ENCODE results near the gene SNX33. TPM values are rescaled to one million over a fixed set of nuclear protein-coding genes. Genes with fewer than 3 reads are reported as not detected.

The SNX33 gene
- total RNA-seq, 1 donor from 2014 or later = 25.6 TPM

DNA sequence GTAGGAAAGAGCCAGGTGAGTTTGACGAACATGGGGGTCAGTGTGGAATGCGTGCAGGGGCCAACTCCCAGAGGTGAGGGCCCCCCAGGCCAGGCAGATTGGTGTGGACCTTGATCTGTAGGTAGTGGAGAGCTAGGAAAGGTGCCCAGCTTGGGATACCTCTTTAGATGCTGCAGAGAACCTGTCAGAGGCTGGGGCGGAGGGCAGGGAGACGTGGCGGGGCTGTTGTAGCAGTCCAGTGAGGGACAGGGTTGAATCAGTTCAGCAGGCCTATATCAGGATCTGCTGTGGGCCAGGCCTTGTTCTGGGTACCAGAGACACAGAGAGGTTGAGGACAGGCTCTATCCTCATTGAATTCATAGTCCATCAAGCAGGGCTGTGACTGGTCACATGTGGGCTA lies 8.6 kb downstream of the SNX33 start:
- H3K9me3 Mint-ChIP-seq (ENCODE audit: unreplicated experiment) = no peaks in the 10 kb centered on the region
- H3K79me2 ChIP-seq (ENCODE audit: insufficient read depth, low read length) = peaks cover 74% of the 10 kb centered on the region
- peaks cover 4% of the 10 kb centered on the region for H3K36me3 ChIP-seq (ENCODE audit: insufficient read depth, low read length)
- peaks cover 29% of the 10 kb centered on the region for H3K4me1 ChIP-seq (ENCODE audit: insufficient read depth, low read length)
- peaks cover 73% of the 10 kb centered on the region for H4K20me1 ChIP-seq (ENCODE audit: insufficient read depth, low read length)
- TF ChIP-seq EZH2 (IDR thresholded peaks at IDR 0.05; ENCODE audit: insufficient read depth, low read length) = no peak
- TF ChIP-seq, protein P1, sequence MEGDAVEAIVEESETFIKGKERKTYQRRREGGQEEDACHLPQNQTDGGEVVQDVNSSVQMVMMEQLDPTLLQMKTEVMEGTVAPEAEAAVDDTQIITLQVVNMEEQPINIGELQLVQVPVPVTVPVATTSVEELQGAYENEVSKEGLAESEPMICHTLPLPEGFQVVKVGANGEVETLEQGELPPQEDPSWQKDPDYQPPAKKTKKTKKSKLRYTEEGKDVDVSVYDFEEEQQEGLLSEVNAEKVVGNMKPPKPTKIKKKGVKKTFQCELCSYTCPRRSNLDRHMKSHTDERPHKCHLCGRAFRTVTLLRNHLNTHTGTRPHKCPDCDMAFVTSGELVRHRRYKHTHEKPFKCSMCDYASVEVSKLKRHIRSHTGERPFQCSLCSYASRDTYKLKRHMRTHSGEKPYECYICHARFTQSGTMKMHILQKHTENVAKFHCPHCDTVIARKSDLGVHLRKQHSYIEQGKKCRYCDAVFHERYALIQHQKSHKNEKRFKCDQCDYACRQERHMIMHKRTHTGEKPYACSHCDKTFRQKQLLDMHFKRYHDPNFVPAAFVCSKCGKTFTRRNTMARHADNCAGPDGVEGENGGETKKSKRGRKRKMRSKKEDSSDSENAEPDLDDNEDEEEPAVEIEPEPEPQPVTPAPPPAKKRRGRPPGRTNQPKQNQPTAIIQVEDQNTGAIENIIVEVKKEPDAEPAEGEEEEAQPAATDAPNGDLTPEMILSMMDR (IDR thresholded peaks at IDR 0.05; ENCODE audit: insufficient read depth, low read depth, low read length) = no peak
- H3K27ac Mint-ChIP-seq (ENCODE audit: unreplicated experiment) = no peak overlapping the region
- FAIRE-seq (no peak), DNase-seq (ENCODE audit: low read depth) (no peak)
- peak overlapping the region; percentile 35 for H3K4me3 Mint-ChIP-seq (ENCODE audit: unreplicated experiment)
- H3K9me3 ChIP-seq (ENCODE audit: insufficient read depth, low read depth, low read length) = no peaks in the 10 kb centered on the region
- H3K4me2 ChIP-seq (ENCODE audit: low read length) = no peak overlapping the region
- no peak overlapping the region for H3K9ac ChIP-seq (ENCODE audit: low read length)
- H3K36me3 Mint-ChIP-seq (ENCODE audit: low read depth, unreplicated experiment) = peaks cover 19% of the 10 kb centered on the region
- H3K27ac ChIP-seq (ENCODE audit: low read depth, low read length) = no peak overlapping the region
- no peak overlapping the region for H2AFZ ChIP-seq (ENCODE audit: low read depth, low read length)
- H3K27me3 ChIP-seq (ENCODE audit: insufficient read depth, low read length) = no peaks in the 10 kb centered on the region
- no peak overlapping the region for H3K4me3 ChIP-seq (ENCODE audit: insufficient read depth, low read depth, low read length)
- H3K4me1 Mint-ChIP-seq (ENCODE audit: low read depth, unreplicated experiment) = peaks cover 34% of the 10 kb centered on the region
- H3K27me3 Mint-ChIP-seq (ENCODE audit: low read depth, unreplicated experiment) = no peaks in the 10 kb centered on the region

- Histone ChIP-seq H3K27me3 (ENCODE audit: insufficient read depth, low read length) (no peaks in the 10 kb centered on the region), H2AFZ (ENCODE audit: low read depth, low read length) (no peak overlapping the region), H3K9me3 (ENCODE audit: insufficient read depth, low read depth, low read length) (no peaks in the 10 kb centered on the region), H3K27ac (ENCODE audit: low read depth, low read length) (no peak overlapping the region), H4K20me1 (ENCODE audit: insufficient read depth, low read length) (peaks cover 68% of the 10 kb centered on the region), H3K79me2 (ENCODE audit: insufficient read depth, low read length) (peaks cover 70% of the 10 kb centered on the region), H3K9ac (ENCODE audit: low read length) (no peak overlapping the region), H3K4me3 (ENCODE audit: insufficient read depth, low read depth, low read length) (no peak overlapping the region), H3K36me3 (ENCODE audit: insufficient read depth, low read length) (peaks cover 4% of the 10 kb centered on the region), H3K4me1 (ENCODE audit: insufficient read depth, low read length) (peaks cover 29% of the 10 kb centered on the region), H3K4me2 (ENCODE audit: low read length) (no peak overlapping the region)
- H3K36me3 Mint-ChIP-seq (ENCODE audit: low read depth, unreplicated experiment) = peaks cover 21% of the 10 kb centered on the region
- DNase-seq (ENCODE audit: low read depth) (no peak), FAIRE-seq (no peak)
- TF ChIP-seq, protein P1 (IDR thresholded peaks at IDR 0.05; ENCODE audit: insufficient read depth, low read depth, low read length) = no peak
- no peak for TF ChIP-seq EZH2 (IDR thresholded peaks at IDR 0.05; ENCODE audit: insufficient read depth, low read length)
- no peaks in the 10 kb centered on the region for H3K27me3 Mint-ChIP-seq (ENCODE audit: low read depth, unreplicated experiment)
- H3K9me3 Mint-ChIP-seq (ENCODE audit: unreplicated experiment) = no peaks in the 10 kb centered on the region
- peaks cover 35% of the 10 kb centered on the region for H3K4me1 Mint-ChIP-seq (ENCODE audit: low read depth, unreplicated experiment)
- no peak overlapping the region for H3K4me3 Mint-ChIP-seq (ENCODE audit: unreplicated experiment)
- no peak overlapping the region for H3K27ac Mint-ChIP-seq (ENCODE audit: unreplicated experiment)
Measured at GRCh38 chr15:75656813-75657212, 9.1 kb downstream of the SNX33 start.

DNA sequence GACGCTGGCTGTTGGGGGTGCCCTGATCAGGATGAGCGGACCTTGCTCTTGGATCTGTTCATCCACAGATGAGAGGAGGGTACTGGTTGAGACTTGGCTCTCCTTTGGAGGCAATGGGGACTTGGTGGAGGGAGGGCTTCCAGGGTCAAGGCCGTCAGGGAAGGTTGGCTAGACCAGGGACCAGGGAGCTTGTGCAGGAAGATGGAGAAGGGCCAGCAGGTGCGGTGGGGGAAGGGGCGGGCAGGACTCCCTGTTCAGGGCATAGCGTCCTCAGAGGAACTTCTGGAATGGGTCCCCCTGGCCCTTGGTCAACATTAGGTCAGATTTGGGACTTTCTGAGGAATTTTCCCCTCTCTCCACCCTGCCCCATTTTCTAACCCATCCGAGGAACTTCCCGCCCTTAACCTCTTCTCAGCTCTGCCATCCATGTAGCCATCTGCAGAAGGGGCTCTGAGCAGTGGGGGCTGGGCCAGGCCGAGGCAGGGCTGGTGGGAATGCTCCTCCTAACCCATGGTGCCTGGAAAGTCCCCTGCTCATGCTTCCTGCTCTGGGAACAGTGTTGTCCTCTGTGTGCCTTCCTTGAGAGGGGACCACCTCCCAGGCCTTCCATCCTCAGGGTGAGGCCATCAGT lies 11.5 kb downstream of the SNX33 start:
- Histone ChIP-seq H4K20me1 (ENCODE audit: insufficient read depth, low read length) (peaks cover 45% of the 10 kb centered on the region), H3K9ac (ENCODE audit: low read length) (no peak overlapping the region), H2AFZ (ENCODE audit: low read depth, low read length) (no peak overlapping the region), H3K9me3 (ENCODE audit: insufficient read depth, low read depth, low read length) (no peaks in the 10 kb centered on the region), H3K27ac (ENCODE audit: low read depth, low read length) (no peak overlapping the region), H3K4me2 (ENCODE audit: low read length) (no peak overlapping the region), H3K4me3 (ENCODE audit: insufficient read depth, low read depth, low read length) (no peak overlapping the region), H3K27me3 (ENCODE audit: insufficient read depth, low read length) (no peaks in the 10 kb centered on the region), H3K79me2 (ENCODE audit: insufficient read depth, low read length) (peaks cover 50% of the 10 kb centered on the region), H3K4me1 (ENCODE audit: insufficient read depth, low read length) (peaks cover 20% of the 10 kb centered on the region), H3K36me3 (ENCODE audit: insufficient read depth, low read length) (peaks cover 4% of the 10 kb centered on the region)
- Mint-ChIP-seq H3K4me3 (ENCODE audit: unreplicated experiment) (no peak overlapping the region), H3K9me3 (ENCODE audit: unreplicated experiment) (no peaks in the 10 kb centered on the region), H3K27ac (ENCODE audit: unreplicated experiment) (no peak overlapping the region), H3K36me3 (ENCODE audit: low read depth, unreplicated experiment) (peaks cover 19% of the 10 kb centered on the region), H3K27me3 (ENCODE audit: low read depth, unreplicated experiment) (no peaks in the 10 kb centered on the region), H3K4me1 (ENCODE audit: low read depth, unreplicated experiment) (peaks cover 22% of the 10 kb centered on the region)
- TF ChIP-seq EZH2 (IDR thresholded peaks at IDR 0.05; ENCODE audit: insufficient read depth, low read length) = no peak
- TF ChIP-seq, protein P1 (IDR thresholded peaks at IDR 0.05; ENCODE audit: insufficient read depth, low read depth, low read length) = no peak
- no peak for FAIRE-seq
- no peak for DNase-seq (ENCODE audit: low read depth)

Data from astrocyte (in vitro differentiated cells and primary cell).